ENCODE measurements around the gene MYT1.

Gene MYT1

GRCh38 chr20:64194269-64194668, 30.0 kb downstream of the MYT1 start:
- DNase-seq = no peak

- no peak for DNase-seq
Measured at GRCh38 chr20:64196309-64196708, 32.1 kb downstream of the MYT1 start.

DNA sequence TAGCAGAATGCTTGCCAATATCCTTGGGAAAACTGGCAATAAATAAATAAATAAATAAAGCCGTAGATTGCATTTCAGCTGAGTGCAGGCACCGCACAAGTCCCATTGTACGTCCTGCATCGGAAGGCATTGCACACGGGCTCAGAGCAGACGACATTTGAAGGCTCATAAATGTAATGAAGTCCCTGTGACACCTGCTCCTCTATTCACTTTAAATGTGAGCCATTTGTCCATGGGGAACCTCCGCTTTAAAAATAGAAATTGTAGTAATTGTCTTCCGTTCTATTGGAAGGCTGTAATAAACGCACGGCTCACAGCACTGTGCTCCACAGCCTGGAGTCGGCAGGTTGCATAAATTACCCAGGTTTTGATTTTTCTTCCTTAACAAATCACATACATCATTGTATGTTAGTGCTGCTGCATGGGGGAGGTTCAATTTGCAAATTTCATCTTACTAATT, 32.6 kb downstream of the MYT1 start:
- DNase-seq = no peak

- DNase-seq = no peak
Measured at GRCh38 chr20:64198347-64198746, 34.1 kb downstream of the MYT1 start.

- no peak for DNase-seq
Measured at GRCh38 chr20:64199395-64199794, 35.1 kb downstream of the MYT1 start.

DNA sequence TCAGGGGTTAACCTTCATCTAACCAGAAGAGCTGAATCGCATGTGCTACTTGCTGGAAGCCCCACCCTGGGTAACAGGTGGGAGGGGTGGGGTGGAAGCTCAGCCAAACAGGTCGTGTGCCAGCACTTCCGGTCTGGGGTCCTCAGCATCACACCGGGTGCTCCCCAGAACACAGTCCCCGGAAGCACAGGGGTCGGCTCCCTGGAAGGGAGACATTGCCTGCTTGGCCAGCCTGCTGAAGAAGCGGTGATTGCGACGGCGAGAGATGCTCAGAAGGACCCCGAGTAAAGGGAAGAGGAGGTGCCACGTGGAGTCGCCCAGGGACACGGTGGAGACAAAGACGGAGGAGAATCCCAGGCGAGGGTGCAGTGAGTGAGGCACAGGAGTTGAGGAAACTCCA, 36.5 kb downstream of the MYT1 start:
- DNase-seq = no peak

GRCh38 chr20:64201653-64202052, 37.4 kb downstream of the MYT1 start:
- no peak for DNase-seq

DNA sequence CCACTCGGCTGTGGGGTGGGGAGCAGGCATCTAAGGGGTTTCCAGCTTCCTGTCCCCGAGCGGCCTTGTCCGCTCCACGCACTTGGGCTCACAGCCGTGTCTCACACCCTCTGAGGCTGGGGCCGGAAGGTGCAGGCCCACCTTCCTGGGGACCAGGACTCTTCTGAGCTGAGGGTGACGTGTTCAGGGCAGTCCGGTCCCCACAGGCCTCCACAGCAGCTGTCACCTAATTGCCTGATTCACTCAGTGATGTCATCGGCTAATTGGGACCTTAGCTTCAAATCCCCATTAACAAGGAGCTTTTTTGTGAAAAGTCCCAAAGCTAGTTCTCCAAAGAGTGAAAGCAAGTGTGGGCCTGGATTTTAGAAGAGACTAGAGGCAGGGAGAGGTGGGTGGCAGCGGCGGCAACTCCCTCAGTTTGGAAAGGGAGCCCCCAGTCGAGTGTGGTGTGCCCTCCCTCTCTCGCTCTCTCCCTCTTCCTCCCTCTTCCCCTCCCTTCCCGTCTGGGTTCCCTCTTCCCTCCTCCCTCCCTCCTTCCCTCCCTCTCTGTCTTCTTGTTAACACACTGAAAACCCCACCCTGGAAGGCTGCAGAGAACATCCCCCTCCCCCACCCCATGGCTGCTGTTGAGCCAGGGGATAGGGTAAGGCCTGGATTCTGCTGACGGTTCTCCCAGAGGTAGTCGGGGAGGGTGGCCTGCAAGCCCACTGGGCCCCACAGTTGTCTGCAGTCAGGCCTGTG, 39.0 kb downstream of the MYT1 start:
- no peak for DNase-seq

- DNase-seq = no peak
Measured at GRCh38 chr20:64205611-64206026, 41.4 kb downstream of the MYT1 start.

DNA sequence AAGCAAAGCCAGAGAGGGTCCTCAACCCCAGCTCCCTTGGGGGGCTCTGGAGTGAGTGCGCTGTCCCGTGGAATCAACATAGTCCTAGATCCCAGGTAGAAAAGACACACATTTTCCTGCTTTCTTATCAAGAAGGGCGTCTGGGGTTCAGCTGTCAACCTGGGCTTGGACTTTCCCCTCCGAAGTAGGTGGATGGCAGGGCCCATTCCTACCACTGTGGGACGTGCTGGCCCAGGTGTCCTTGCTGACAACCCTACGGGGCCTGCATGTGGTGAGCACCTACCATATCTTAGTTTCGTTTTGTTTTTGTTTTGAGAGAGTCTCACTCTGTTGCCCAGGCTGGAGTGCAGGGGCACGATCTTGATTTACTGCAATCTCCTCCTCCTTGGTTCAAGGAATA, 42.4 kb downstream of the MYT1 start:
- DNase-seq = no peak

DNA sequence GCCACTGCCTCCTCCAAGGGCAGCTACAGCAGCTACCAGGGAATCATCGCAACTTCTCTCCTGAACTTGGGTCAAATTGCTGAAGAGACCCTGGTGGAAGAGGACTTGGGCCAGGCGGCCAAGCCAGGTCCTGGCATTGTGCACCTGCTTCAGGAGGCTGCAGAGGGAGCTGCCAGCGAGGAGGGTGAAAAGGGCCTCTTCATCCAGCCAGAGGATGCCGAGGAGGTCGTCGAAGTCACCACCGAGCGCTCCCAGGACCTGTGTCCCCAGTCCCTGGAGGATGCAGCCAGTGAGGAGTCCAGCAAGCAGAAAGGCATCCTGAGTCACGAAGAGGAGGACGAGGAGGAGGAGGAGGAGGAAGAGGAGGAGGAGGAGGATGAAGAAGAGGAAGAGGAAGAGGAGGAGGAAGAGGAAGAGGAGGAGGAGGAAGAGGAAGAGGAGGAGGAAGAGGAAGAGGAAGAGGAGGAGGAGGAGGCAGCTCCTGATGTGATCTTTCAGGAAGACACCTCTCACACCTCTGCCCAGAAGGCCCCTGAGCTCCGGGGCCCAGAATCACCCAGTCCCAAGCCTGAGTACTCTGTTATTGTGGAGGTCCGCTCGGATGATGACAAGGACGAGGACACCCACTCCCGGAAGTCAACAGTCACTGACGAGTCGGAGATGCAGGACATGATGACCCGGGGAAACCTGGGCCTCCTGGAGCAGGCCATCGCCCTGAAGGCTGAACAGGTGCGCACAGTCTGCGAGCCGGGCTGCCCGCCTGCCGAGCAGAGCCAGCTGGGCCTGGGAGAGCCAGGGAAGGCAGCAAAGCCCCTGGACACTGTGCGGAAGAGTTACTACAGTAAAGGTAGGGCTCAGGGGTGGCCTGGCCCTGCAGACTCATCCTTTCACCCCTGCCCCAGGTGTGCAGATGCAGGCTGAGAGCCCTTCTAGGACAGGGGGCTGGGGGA, 43.7 kb downstream of the MYT1 start:
- DNase-seq = no peak

- DNase-seq = no peak
Measured at GRCh38 chr20:64209148-64209547, 44.9 kb downstream of the MYT1 start.

- no peak for DNase-seq
Measured at GRCh38 chr20:64210656-64211369, 46.6 kb downstream of the MYT1 start.

GRCh38 chr20:64211874-64212658, 47.8 kb downstream of the MYT1 start:
- no peak for DNase-seq

- DNase-seq = no peak
Measured at GRCh38 chr20:64212755-64213154, 48.5 kb downstream of the MYT1 start.

DNA sequence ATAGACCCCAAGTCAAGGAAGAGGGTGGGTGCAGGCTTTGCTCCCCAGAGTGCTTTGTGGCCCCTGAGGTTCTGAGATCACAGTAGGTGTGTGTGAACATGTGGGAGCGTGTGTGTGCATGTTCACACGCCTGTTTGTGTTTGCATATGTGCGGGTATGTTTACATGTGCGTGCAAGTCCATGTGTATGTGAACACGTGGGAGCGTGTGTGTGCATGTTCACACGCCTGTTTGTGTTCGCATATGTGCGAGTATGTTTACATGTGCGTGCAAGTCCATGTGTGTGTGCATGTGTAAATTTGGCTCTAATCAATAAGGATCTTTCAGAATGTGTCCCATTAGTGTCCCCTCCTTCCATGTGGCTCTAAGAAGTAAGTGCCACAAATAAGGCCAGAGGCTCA, 49.9 kb downstream of the MYT1 start:
- DNase-seq = no peak

- no peak for DNase-seq
Measured at GRCh38 chr20:64214952-64215351, 50.7 kb downstream of the MYT1 start.

DNA sequence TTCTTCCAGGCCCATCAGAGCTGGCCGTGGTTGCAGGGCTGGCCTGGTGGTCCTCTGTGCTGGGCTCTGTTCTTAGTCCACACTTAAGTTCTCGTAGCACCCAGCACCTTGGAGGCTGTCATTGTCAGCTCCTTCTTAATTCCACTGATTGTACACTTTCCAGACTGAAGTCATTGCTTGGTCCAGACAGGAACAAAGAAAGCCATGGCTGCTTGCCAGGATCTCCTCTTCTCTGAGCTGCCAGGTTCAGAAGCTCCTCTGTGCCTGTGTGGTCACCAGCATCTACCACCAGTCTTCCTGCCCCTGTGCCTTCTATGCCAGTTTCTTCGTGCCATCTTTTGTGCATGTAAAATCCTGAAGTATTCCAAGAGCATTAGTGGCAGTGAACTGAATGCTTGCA, 51.8 kb downstream of the MYT1 start:
- DNase-seq = no peak

DNA sequence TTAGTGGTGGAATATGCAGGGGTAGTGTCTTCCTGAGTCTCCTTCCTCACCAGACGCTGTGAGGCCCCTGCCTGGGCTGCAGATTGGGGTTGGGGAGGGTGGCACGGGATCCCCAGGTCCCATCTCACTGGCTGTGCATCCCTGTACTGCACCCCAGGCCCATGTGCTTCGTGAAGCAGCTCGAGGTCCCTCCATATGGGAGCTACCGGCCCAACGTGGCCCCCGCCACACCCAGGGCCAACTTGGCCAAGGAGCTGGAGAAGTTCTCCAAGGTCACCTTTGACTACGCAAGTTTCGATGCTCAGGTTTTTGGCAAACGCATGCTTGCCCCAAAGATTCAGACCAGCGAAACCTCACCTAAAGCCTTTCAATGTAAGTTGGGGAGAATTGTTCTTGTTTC, 52.7 kb downstream of the MYT1 start:
- DNase-seq = no peak

GRCh38 chr20:64217539-64218221, 53.4 kb downstream of the MYT1 start:
- no peak for DNase-seq

DNA sequence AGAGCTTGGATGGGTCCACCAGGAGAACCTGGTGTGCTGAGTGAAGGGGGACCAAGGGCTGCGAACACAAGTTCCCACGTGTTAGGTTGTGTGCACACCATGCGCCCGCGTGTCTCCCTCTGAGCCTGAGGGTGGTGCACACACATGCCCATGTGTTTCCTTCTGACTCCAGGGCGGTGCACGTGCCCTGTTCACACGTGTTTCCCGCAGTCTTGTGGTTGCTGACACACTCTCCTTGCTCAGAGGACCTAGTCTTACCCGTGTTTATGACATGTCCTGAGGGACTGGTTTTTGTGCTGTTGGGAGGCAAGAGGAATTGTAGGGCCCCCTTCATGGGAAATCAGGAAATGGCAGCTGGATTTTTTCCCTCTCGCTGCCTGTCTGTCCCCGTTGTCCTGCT, 55.0 kb downstream of the MYT1 start:
- DNase-seq = peak; percentile 14

DNA sequence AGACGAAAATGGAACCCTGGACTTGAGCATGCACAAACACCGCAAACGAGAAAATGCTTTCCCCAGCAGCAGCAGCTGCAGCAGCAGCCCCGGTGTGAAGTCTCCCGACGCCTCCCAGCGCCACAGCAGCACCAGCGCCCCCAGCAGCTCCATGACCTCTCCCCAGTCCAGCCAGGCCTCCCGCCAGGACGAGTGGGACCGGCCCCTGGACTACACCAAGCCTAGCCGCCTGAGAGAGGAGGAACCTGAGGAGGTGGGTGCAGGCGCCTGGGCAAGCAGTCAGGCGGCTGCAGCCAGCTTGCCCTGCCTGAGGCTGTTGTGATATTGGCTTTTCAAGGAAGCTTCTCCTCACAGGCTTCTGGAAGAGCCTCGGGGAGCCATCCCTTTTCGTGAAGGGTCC, 55.5 kb downstream of the MYT1 start:
- no peak for DNase-seq

All from activated CD4-positive, alpha-beta T cell treated with anti-CD3 and anti-CD28 coated beads for 48 hours (primary cell).